Endothelial cell of umbilical vein (primary cell): ENCODE data around the gene MYOM3.

Source experiments
- CTCF ChIP-seq, 2 donors: IDR thresholded peaks; 1 replicate in 1 of 2; 2 replicates in 1 of 2; pipeline ENCODE4 v1.5.1; 2011; ENCODE audit warnings: low read length in 2 of 2, mild to moderate bottlenecking in 2 of 2, moderate library complexity in 2 of 2, control low read depth in 1 of 2, inconsistent platforms in 1 of 2, low read depth in 1 of 2; ENCODE audit not compliant: insufficient read depth in 1 of 2; ENCODE audit errors: extremely low read depth in 1 of 2
- MYC ChIP-seq: IDR thresholded peaks from one replicate; pipeline ENCODE4 v1.6.1; 2011; ENCODE audit warnings: mild to moderate bottlenecking, low read depth, low read length

DNA sequence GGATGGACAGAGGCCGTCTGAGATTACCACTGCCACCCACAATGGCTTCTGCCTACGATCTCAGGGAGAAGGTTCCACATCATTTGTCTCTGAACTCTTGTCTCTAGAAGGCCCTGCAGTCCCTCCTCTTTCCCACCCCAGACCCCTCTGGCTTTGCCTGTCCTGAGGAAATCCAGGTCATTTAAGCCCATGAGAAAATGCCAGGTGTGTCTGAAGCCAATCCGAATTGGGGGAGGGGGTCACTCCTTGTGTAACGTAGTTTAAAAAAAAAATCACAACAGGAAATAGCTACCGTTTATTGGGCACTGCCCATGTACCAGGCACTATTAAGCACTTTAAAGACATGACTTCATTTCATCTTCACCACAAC, 7.5 kb upstream of the MYOM3 start:
- no peak for TF ChIP-seq CTCF (IDR thresholded peaks at IDR 0.05; ENCODE audit: extremely low read depth in 1 of 2, insufficient read depth in 1 of 2, low read depth in 1 of 2, low read length in 2 of 2)
- TF ChIP-seq MYC, result no peak
